Colon (tissue), 2 donors: Measurements from ENCODE around the gene AHNAK.
"Not testable (repeated sequence)": the region's sequence is repeated elsewhere in the genome, so short reads cannot be mapped to it uniquely, and the experiment has no call there.

Experiments
- FAIRE-seq: peaks from 2 replicates; lab custom pipeline; 2012; peaks lifted over from hg19 to GRCh38; lab: Jason Lieb, UNC
- donor health status: control.
- donor health status: control.

AHNAK gene

GRCh38 chr11:62534779-62535545, 11.6 kb downstream of the AHNAK start:
- FAIRE-seq: no peak

DNA sequence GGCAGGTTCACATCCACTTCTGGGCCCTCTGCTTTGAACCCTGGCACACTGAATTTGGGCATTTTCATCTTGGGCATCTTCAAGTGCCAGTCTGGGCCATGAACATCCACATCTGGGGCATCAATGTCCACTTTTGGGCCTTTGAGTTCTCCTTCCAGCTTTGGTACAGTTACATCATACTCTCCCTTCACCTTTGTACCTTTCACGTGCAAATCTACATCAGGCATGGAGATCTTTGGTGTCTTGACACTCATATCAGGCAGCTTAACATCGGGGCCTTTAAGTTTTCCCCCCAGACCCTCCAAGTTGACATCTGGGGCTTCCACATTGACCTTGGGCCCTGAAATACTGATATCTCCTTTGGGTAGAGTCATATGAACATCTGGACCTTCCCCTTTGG, 14.5 kb downstream of the AHNAK start:
- no peak for FAIRE-seq

DNA sequence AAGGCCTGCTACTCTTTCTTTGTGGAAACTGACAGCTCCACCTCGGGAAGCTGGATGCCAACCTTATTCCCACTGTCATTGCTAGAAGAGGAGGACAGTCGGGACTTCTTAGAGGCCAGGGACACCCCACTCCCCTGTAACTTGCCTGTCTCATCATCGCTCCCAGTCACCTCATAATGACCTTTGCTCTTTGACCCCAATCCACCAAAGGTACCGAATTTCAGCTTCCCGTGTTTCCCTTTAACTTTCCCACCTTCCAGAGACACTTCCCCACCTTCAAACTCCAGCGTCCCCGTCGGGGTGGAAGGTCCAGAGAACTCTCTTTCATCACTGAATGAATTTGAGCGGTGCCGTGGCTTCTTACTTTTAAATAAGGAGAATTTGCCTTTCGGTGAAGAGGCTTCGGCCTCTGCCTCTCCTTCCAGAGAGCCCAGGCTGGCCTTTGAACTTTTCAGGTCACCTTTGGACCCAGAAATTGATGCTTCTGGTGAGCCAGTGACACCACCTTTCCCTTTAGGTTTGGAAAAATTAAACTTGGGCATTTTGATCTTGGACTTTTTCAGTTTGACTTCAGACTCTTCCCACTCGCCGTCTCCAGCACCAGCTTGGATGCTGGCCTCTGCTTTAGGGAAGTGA, 29.8 kb downstream of the AHNAK start:
- no peak for FAIRE-seq

- no peak for FAIRE-seq
Measured at GRCh38 chr11:62514151-62514550, 32.5 kb downstream of the AHNAK start.

DNA sequence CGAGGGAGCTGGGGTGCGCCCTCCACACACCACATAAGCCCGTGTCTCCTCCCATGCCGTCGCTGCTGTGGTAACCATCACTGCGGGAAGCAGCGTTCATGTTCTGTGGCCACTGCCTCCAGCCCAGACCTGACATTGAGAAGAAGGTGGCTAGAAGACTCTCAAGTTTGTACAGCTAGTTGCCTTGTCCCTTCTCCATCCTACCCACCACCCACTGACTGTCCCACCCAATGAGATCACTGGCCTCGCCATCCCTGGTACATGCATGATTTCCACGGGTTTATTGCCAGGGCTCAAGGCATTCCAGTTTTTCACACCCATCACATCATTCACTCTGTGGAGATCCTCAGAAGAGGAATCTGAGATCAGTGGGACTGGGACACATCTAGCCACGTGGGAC, 33.0 kb downstream of the AHNAK start:
- no peak for FAIRE-seq

DNA sequence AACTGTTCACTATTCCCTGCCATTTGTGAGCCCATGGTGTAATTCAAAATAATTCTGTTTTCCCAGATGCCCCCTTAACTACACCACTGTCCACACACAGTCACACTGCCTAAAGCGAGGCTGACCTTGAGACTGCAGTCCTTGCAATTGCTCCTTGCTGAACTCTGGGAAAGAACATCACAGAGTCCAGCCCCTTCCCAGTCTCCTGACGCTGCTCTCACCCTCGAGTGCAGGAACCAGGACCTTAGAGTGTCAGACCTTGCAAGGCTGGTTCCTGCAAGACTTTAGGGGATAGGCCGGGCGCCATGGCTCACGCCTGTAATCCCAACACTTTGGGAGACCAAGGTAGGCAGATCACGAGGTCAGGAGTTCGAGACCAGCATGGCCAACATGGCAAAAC, 33.6 kb downstream of the AHNAK start:
- no peak for FAIRE-seq

DNA sequence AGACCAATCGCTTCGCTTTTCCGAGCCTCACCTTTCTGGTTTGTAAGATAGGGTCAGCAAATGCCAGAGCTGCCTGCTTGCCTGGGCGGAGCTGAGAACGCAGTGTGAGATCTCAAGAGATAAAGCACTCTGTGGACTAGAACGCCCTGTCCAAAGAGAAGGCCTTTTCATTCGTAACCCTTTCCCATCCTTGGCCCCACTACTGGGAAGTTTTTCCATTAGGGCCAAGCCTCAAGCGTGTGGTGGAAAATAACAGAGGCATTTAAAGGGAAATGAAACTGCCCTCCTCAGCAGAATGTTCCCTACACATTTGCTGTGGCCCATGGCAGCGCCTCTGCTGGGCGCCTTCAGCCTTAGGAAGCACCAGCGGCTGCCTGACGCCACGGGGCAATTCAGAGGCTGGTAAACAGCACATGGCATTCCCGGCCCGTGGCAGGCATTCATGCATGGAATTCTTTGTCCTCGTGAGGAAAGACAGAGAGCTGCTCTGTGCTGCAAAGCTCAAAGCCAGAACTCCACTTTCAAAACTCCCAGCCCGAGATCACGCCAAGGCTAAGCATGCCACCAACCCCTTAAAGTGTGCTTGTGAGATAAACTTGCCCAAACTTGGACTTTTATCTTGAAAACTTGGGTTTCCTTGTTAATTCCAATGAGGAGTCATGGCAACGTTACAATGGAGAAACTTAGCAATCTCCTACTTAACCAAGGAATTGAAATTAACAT, 38.1 kb downstream of the AHNAK start:
- FAIRE-seq: no peak

DNA sequence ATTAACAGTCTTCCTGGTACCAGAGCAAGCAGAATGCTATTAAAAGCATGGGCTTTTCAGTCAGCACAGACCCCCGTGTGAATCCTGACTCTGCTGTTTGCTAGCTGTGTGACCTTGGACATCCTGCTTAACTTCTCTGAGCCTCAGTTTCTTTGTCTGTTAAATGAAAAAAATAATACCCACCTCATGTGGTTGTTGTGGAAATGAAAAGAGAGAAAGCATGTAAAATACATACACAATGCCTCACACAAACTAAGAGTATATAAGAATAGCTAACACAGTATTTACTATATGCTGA, 39.5 kb downstream of the AHNAK start:
- no peak for FAIRE-seq

GRCh38 chr11:62506413-62507124, 40.0 kb downstream of the AHNAK start:
- no peak for FAIRE-seq

GRCh38 chr11:62505440-62506091, 41.0 kb downstream of the AHNAK start:
- FAIRE-seq: no peak

GRCh38 chr11:62505059-62505439, 41.6 kb downstream of the AHNAK start:
- FAIRE-seq: no peak

DNA sequence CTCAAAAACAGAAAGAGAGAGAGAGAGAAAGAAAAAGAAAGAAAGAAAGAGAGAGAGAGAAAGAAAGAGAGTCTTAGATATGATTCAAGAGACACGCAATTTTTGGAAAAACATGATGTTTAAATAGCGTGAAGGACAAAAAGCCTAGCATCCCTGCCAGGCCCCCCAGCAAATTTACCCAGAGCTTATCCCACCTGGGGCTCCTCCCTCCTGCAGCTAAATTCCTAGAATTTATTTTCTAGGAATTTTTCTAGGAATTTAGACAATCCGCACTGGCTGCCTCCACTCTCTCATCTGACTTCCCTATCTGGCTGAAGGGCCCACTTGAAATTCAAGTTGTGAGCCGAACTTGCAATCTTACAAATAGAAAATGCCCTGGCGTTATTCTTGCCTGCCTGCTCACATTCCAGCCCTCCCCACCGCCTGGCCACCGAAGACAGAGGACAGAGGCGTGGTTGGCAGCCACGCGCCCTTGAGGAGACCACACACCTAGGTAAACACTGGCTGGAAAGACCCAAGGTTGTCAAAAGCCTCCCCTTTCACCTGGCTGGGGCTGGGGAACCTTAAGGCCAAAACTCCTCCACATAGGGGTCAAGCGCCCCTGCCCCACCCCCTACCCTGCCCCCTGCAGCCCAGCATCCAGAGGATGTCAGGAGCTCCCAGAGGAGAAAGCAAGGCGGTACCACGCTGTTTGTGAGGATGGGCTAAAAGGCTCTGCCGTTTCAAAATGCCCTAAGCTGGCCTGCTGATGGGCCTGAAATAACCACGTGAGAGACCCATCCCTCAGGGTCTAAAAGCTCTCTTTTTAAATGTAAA, 42.2 kb downstream of the AHNAK start:
- FAIRE-seq: no peak

DNA sequence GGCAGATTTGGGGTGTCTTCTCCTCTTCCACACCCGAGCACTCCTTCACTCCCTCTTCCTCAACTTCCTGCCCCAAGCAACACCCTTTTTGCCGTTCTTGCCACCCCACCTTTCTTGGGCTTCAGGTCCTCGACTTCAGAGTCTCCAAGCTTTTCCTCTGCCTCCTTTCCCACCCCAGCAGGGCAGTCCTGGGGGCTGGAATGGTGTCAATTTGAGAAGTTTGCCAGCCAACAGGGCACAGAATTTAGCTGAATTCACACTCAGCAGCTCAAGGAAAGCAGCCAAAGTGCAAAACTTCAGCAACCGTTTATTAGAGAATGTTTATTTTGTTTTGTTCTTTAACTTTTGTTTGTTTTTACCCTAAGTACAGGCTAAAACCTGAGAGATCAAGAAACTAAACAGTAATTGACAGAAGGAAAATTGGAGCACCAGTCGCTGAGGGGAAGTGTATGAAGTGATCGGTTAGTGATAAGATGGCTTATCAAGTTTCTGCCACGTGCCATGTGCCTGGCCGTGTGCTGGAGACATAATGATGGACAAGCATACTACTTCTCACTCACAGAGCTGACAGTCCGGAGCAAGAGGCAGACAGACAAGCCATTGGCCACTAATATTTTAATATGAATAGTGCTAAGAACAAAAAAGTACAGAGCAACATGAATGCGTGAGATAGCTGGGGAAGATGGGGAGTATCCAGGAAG, 44.4 kb downstream of the AHNAK start:
- no peak for FAIRE-seq

DNA sequence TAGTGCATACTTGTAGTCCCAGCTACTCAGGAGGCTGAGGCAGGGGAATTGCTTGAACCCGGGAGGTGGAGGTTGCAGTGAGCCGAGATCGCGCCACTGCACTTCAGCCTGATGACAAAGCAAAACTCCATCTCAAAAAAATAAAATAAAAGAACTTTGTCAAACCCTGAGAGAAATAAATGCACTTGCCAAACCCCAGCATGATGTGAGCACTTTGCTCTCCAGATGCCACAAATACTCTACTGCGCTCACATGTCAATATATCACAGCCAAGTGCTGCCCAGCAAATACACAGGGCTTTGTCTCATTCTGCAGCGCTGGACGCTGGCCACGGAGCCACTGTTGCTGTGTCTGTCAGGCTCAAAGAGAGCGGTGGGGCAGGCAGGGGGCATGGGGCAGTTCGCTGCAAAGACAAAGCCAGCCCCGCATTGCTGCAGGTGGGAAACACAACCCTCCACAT, 45.1 kb downstream of the AHNAK start:
- no peak for FAIRE-seq

DNA sequence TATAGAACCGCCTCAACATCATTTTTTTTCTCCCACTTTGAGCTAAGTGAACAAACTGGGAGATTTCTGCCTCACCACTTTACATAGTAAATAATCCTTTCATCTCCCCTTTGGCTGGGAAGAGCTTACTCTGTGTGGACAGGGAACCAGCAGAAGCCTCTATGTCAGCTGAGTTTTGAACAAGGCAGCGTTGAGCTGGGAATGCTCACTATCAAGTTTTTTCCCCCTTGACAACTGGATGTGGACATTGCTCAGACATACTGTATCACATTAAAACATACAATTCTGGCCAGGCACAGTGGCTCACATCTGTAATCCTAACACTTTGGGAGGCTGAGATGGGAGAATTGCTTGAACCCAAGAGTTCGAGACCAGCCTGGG, 46.0 kb downstream of the AHNAK start:
- no peak for FAIRE-seq

DNA sequence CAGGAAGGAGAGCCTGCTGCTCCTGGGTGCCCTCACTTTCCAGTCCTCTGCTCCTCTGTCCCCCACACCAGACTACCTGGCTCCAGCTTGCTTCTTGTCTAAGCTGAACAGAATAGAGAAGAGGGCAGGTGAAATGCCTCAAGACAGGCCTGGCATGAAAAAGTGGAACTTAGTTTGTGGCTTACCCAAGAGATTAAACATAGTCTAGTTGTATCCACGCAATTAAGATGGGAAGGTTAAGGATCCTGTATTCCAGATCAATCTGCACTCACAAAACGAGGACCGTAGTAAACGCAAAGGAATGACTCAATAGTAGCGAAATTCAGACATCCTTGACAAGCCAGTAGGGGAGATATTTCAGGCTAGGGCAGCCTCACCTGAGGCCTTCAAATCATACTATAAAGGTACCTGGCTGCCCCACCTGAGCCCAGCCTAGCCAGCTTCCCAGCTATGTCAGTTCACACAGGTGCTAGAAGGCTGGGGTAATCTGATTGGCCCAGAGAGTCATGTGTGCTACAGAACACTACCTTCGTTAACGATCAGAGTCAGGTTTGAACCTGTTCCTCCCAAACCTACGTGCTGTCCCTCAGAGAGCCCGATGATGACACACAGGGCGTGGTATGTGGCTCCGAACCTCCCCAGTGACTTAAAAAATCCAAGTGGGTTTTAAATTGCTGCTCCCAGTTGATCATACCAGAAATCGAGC, 46.5 kb downstream of the AHNAK start:
- FAIRE-seq: no peak

- FAIRE-seq: not testable (repeated sequence)
Measured at GRCh38 chr11:62499311-62499943, 47.2 kb downstream of the AHNAK start.

DNA sequence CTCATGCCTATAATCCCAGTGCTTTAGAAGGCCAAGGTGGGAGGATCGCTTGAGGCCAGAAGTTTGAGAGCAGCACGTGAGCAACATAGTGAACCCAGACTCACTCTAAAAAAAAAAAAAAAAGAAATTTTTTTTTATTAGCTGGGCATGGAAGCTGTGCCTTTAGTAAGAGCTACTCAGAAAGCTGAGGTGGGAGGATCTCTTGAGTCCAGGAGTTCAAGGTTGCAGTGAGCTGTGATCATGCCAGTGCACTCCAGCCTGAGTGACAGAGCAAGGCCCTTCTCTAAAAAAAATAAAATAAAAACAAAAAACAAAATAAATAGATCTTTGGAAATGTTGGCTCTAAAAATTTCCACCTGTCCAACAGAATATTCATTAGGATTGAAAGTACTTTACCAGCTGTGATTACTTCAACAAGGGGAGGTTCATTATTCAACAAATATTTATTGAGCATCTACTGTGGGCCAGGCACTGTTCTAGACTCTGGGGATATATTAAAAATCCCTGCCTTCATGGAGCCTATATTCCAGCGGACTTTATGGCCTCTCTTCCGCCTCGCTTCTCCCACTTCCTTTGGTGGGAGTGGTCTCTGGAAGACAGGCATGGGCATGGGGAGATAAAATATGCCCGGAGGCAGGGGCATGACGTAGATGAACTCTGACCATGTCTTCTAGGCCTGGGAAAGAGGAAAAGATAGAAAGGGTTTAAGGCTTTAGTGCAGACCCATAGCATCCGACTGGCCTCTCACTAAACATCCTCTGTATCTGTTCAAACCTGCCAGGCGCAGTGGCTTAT, 47.9 kb downstream of the AHNAK start:
- FAIRE-seq: no peak

DNA sequence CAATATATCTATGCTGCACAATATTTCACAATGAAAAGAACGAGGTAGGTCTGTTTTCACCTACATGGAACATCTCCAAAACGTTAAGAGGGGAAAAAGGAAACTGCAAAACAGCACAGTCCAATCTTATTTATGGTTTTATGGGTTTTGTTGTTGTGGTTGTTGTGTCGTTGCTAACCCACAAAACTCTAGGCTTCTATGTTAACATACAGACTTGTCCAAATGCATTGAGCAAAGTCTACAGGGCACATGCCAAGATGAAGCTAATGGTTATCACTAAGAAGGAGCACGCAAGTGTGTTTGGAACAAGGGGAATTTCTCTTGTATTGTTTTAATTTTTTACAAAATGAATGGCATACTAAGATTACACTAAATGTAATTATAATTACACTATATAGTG, 48.6 kb downstream of the AHNAK start:
- no peak for FAIRE-seq
